ENCODE results near the gene ASTN2. TPM values are rescaled to one million over a fixed set of nuclear protein-coding genes. Genes with fewer than 3 reads are reported as not detected.

ASTN2 gene
- total and polyA plus RNA-seq, 9 of the 15 experiments (the other 6 are each of a cell fraction or from before 2014, with no cell fraction given) = 0.56 to 3.5 (median 1.9) TPM

DNA sequence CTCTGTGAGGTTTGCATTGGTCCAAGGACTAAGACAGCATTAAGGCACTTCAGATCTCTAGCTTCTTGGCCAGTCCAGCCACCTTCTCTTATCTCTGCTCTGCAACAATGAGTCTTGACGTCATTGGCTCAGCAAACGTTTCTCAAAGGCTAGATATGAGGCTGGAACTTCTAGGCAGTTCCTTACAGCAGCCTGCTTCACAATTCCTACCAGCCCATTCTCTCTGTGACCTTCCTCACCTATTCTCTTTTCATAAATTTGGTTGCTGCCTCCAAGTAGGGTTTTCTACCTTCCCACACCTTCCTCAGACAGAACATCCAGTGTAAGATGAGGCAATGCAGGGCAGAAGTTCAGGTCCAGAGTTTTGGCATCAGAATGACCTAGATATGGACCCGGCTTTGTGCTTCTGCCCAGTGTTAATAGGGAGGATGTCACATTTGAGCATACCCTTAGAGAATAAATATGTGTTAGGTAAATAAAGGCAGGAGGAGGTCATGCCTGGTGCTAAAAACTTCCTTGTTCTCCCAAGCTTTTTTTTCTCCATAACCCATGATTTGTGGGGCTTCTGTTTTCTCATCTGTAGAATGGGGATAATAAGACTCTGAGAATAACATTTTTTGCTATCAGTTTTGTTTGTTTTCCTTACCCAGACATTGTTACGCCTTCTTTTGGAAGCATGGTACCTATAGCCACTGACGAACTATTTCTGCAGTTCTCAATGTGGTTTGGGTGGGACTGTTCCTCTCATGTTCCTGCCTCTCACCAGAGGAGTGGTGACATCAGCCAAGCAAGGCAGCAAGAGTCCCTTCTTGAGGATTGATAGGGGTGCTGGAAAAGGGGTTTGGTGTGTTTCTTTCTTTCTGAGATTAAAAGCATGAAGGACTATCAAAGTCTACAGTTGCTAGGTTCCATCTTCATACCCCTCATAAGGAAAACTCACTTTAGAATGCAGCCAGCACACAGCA, 948.3 kb downstream of the ASTN2 start (continued):
- TF ChIP-seq, protein P1, sequence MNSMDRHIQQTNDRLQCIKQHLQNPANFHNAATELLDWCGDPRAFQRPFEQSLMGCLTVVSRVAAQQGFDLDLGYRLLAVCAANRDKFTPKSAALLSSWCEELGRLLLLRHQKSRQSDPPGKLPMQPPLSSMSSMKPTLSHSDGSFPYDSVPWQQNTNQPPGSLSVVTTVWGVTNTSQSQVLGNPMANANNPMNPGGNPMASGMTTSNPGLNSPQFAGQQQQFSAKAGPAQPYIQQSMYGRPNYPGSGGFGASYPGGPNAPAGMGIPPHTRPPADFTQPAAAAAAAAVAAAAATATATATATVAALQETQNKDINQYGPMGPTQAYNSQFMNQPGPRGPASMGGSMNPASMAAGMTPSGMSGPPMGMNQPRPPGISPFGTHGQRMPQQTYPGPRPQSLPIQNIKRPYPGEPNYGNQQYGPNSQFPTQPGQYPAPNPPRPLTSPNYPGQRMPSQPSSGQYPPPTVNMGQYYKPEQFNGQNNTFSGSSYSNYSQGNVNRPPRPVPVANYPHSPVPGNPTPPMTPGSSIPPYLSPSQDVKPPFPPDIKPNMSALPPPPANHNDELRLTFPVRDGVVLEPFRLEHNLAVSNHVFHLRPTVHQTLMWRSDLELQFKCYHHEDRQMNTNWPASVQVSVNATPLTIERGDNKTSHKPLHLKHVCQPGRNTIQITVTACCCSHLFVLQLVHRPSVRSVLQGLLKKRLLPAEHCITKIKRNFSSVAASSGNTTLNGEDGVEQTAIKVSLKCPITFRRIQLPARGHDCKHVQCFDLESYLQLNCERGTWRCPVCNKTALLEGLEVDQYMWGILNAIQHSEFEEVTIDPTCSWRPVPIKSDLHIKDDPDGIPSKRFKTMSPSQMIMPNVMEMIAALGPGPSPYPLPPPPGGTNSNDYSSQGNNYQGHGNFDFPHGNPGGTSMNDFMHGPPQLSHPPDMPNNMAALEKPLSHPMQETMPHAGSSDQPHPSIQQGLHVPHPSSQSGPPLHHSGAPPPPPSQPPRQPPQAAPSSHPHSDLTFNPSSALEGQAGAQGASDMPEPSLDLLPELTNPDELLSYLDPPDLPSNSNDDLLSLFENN (IDR thresholded peaks at IDR 0.05; ENCODE audit: low read depth in 2 of 2, low read length in 2 of 2) = peak in 1 of 2 experiments; percentile 83; a peak in 2 of 4 replicates
- TF ChIP-seq RBM34 (IDR thresholded peaks at IDR 0.05; ENCODE audit: borderline replicate concordance, insufficient read depth, low read length) = no peak
- TF ChIP-seq CTBP1 (IDR thresholded peaks at IDR 0.05; ENCODE audit: borderline replicate concordance) = peak; percentile 86
- no peak for TF ChIP-seq TCF7L2 (IDR thresholded peaks at IDR 0.05; ENCODE audit: low read depth, low read length)
- TF ChIP-seq SREBF2 (CRISPR knock-in tag; IDR thresholded peaks at IDR 0.05) = no peak
- TF ChIP-seq ATF7 (IDR thresholded peaks at IDR 0.05) = peak; percentile 97
- 0 out of 2 replicates have a peak, but pooled peaks have one; percentile 52 for TF ChIP-seq MTA1 (IDR thresholded peaks at IDR 0.05; ENCODE audit: borderline replicate concordance)
- TF ChIP-seq, protein P2, sequence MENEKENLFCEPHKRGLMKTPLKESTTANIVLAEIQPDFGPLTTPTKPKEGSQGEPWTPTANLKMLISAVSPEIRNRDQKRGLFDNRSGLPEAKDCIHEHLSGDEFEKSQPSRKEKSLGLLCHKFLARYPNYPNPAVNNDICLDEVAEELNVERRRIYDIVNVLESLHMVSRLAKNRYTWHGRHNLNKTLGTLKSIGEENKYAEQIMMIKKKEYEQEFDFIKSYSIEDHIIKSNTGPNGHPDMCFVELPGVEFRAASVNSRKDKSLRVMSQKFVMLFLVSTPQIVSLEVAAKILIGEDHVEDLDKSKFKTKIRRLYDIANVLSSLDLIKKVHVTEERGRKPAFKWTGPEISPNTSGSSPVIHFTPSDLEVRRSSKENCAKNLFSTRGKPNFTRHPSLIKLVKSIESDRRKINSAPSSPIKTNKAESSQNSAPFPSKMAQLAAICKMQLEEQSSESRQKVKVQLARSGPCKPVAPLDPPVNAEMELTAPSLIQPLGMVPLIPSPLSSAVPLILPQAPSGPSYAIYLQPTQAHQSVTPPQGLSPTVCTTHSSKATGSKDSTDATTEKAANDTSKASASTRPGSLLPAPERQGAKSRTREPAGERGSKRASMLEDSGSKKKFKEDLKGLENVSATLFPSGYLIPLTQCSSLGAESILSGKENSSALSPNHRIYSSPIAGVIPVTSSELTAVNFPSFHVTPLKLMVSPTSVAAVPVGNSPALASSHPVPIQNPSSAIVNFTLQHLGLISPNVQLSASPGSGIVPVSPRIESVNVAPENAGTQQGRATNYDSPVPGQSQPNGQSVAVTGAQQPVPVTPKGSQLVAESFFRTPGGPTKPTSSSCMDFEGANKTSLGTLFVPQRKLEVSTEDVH (IDR thresholded peaks at IDR 0.05; ENCODE audit: low read depth, partially characterized antibody) = peak; percentile 24
- no peak for TF ChIP-seq HCFC1 (IDR thresholded peaks at IDR 0.05; ENCODE audit: low read depth, low read length)
- no peak for TF ChIP-seq ZFP36 (IDR thresholded peaks at IDR 0.05; ENCODE audit: low read depth, low read length, partially characterized antibody)
- peak; percentile 67; the same call in 1 of the 2 replicates for TF ChIP-seq KLF6 (CRISPR knock-in tag; IDR thresholded peaks at IDR 0.05; ENCODE audit: borderline replicate concordance)
- peak; percentile 40; the same call in 1 of the 2 replicates for TF ChIP-seq PTRF (tag; IDR thresholded peaks at IDR 0.05)
- TF ChIP-seq, protein P3, sequence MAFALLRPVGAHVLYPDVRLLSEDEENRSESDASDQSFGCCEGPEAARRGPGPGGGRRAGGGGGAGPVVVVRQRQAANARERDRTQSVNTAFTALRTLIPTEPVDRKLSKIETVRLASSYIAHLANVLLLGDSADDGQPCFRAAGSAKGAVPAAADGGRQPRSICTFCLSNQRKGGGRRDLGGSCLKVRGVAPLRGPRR (CRISPR knock-in tag; IDR thresholded peaks at IDR 0.05) = no peak; the same call in 1 of the 2 replicates
- TF ChIP-seq, protein P4, sequence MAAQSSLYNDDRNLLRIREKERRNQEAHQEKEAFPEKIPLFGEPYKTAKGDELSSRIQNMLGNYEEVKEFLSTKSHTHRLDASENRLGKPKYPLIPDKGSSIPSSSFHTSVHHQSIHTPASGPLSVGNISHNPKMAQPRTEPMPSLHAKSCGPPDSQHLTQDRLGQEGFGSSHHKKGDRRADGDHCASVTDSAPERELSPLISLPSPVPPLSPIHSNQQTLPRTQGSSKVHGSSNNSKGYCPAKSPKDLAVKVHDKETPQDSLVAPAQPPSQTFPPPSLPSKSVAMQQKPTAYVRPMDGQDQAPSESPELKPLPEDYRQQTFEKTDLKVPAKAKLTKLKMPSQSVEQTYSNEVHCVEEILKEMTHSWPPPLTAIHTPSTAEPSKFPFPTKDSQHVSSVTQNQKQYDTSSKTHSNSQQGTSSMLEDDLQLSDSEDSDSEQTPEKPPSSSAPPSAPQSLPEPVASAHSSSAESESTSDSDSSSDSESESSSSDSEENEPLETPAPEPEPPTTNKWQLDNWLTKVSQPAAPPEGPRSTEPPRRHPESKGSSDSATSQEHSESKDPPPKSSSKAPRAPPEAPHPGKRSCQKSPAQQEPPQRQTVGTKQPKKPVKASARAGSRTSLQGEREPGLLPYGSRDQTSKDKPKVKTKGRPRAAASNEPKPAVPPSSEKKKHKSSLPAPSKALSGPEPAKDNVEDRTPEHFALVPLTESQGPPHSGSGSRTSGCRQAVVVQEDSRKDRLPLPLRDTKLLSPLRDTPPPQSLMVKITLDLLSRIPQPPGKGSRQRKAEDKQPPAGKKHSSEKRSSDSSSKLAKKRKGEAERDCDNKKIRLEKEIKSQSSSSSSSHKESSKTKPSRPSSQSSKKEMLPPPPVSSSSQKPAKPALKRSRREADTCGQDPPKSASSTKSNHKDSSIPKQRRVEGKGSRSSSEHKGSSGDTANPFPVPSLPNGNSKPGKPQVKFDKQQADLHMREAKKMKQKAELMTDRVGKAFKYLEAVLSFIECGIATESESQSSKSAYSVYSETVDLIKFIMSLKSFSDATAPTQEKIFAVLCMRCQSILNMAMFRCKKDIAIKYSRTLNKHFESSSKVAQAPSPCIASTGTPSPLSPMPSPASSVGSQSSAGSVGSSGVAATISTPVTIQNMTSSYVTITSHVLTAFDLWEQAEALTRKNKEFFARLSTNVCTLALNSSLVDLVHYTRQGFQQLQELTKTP (IDR thresholded peaks at IDR 0.05; ENCODE audit: low read depth in 1 of 2, partially characterized antibody in 2 of 2) = peak in 1 of 2 experiments; percentile 66

All from K562 (cell line).